ENCODE results near the gene ASCL1.

DNA sequence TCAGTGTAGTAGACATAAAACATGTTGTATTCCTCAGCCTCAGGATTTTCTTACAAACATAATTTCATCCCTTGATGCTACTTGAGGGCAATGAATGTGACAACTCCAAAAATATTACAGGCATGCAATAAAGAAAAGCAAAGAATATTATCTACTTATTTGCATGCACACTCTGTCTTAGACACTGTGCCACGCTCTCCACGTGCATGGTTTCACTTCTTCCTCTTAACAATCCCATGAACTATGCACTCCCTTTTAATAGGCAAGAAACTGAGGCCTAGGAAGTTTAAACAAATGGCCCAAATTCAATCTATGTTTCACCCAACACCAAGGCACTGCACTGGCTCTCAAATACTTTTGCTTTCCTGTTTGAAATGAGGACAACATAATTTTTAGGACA, 38.6 kb upstream of the ASCL1 start:
- TF ChIP-seq CTCF (IDR thresholded peaks at IDR 0.05) (no peak), EP300 (IDR thresholded peaks at IDR 0.05) (no peak), POLR2A (IDR thresholded peaks at IDR 0.05) (no peak)

Data from gastroesophageal sphincter (tissue), 3 donors.